NCI-H1092 (cell line): Measurements from ENCODE around the gene TBC1D9B.

Experiments used
- DNase-seq: peaks from one replicate; lab custom pipeline; 2025; lab: John Stamatoyannopoulos, UW

TBC1D9B gene

DNA sequence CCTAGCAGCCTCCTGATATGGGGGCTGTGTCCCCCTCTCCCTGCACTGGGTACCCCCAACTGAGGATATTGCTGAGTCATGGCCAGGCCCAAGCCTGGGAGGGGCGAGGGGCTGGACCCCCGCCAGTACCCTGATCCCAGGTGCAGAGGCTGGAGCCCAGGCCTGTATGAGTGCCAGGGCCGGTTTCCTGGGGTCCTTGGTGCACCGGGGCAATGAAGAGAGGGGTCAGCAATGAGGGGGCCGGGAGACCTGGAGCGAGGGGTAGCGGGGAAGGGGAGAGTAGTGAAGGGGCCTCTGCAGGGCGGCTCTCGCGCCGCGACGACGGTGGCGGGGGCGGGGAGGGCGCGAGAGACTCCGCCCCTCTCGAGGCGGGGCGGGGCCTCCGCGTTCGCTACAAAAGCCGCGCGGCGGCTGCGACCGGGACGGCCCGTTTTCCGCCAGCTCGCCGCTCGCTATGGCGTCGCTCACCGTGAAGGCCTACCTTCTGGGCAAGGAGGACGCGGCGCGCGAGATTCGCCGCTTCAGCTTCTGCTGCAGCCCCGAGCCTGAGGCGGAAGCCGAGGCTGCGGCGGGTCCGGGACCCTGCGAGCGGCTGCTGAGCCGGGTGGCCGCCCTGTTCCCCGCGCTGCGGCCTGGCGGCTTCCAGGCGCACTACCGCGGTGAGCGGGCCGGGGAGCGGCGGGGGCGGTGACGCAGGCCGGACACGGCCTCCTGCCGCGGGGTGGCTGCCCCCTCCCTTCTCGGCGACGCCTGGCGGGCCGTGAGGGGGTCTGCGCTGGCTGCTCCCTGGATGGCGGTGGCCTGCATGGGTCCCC, 87.0 kb downstream of the TBC1D9B start, which contains the start of gene SQSTM1:
TSS of gene SQSTM1 (plus strand) at position 423 of the 815 bp plus-strand sequence. CDS start at position 455, 32 bp downstream.
- peak; percentile 41 for DNase-seq

DNA sequence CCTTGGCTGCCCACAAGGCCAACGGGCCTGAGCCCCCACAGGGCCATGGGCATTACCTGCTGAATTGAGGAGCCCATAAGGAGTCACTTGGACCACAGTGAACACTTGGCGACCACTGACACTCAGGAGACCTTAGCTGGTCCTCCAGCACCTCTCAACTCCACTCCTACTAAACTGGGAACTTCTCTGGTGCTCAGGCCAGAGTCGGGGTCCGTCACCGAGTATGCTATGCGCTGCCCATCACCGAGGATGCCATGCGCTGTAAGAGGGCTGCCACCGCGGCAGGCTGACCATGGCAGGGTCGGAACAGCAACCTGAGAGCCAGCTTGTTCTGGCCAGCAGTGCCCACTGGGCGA, 87.6 kb downstream of the TBC1D9B start:
- no peak for DNase-seq

DNA sequence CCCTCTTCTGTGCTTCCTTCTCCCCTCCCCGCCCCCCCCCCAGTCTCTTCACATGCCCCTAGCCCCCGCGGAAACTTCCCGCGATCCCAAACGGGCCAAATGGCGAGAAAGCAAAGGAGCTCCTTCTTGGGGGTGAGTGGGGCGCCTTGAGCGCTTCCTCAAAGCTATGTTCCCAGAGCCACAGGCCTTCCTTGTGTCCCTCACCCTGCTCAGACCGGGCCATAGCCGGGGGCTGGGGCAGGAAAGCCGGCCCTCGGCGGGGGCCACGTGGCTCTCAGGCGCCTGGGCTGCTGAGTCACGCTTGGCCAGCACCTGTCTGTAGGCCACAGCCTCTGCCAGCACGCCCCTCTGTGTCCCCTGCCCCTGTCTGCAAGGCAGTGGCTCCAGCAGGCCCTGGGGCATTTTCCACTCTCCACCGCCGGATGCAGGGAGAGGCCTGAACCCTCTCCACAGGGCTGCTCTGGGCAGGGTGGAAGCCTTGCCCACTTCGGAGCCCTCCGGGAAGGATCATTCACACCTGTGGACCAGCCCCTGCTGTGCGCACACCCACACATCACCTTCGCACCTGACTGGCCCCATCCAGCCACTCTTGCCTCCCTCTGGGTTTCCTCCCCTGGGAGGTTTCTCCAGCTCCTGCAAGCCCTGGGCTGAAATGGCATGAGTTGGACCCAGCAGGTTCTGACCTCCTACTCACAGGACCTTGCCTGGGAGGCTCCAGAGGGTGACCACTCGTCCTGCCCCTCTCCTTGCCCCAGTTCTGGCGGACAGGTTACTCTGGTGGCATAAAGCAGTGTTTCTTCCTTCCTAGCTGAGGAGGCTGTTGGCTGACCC, 88.2 kb downstream of the TBC1D9B start:
- DNase-seq = peak; percentile 47

DNA sequence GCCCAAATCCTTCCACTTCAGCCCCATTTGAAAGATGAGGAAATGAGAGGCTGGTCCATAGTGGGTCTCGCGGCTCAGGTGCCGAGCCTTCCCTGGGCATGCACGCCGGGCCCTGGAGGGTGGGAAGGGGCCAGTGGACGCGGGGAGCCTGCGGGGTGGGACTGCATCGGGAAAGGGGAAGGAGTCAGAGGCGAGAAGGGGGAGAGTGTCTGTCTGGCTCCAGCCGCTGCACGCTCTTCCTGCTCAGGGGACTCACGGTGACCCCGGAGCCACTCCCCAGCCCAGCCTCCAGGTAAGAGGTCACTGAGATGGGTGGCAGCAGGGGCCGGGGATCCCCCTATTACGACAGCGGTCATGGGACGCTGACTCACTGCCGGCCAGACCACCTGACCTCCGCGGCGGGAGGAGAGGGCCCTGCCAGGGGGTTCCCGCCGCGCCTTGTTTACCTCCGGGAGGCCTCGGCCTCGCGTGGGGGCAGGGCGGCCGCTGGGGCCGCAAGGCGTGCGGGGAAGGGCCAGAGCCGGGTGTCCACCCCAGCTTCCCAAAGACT, 88.9 kb downstream of the TBC1D9B start:
- peak; percentile 25 for DNase-seq

DNA sequence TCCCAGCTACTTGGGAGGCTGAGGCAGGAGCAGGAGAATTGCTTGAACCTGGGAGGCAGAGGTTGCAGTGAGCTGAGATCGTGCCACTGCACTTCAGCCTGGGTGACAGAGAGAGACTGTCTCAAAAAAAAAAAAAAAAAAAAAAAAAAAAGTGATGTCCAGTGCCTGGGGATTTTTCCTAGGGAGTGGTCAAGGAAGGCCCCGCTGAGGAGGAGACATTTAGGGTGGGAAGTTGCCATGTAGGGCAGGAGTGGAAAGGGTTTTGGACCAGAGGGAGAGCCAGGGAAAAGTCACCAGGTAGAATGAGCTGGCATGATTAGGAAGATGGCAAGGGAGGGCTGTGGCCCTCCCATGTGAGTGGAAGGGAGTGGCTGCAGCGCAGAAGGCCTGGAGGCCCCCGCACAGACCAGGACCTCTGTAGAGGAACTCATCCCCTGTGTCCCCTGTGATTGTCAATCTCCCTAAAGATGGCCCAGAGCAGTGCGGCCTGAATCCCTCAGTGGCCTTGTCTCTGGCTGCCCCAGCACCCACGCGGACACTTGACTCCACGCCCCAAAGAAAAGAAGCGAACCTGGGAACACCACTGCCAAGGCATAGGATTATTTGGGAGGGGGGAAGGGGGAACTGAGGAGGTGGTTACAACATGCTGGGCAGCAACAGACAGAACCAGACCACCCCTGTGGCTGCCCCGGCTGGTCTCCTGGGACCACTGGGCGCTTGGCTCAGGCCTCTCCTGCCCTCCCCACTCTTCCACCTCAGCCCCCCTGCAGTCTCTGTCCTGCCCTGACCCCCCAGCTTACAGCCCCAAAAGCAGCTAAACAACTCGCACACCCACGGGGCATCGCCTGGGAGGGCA, 89.6 kb downstream of the TBC1D9B start:
- DNase-seq = no peak

DNA sequence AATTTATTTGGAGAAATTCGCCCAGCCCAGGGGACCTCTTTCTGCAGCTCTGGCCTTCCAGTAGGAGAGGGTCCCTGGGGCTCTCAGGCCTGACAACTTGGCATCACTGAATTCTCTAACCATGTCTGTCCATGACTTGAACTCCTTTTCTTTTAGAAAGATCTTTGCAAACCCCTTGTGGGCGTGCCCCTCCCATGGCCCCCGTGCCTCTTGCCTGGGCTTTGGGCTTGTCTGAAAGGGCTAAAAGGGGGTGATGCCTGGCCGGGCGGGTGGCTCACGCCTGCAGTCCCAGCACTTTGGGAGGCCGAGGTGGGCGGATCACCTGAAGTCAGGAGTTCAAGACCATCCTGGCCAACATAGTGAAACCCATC, 90.2 kb downstream of the TBC1D9B start:
- no peak for DNase-seq

DNA sequence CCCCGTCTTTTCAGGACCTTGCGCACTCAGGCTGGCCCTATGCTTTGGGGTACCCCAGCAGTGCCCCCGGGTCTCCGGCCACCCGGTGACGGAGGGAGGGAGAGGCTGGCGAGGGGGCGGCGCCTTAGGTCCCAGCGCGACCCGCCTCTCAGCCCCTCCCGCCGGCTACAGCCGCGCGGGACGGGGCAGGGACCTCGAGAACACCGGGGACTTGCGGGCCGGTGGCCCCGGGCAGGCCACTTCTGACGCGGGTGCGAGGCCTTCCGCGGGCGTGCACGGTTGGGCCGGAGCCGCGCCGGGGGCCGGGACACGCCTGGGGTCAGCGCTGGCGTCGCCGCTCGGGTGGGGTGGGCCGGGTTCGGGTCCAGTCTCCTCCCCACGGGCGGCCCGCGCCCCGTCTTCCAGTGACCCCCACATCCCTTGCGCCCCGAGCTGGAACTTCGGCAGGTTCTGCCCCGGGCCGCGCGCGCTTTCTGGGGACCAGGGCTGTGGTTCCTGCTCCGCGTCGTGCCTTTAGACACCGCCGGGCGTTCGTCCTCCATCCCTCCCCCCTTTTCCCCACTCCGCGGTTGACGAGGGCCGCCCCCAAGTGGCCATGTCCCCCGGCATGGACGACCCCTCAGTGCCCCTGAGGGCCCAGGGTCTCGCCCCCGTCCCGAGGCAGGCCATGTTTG, 90.8 kb downstream of the TBC1D9B start:
- DNase-seq = no peak

DNA sequence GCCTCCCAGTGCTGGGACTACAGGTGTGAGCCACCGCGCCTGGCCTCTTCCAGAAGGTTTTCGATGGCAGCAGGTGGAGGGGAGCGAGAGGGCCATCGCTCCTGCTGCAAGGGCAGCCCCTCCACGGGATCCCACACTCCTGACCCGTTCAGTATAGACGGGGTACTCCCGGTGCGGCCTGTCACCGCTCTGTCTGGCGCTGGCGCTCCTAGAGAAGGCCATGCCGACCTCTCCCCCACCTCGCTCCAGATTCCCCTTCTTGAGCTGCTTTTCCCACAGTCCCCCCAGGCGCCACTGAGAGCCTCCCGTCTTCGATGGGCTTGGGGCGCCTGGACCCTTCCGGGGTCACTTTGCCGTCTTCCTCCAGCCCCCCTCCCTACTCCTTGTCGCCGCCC, 91.3 kb downstream of the TBC1D9B start:
- no peak for DNase-seq

DNA sequence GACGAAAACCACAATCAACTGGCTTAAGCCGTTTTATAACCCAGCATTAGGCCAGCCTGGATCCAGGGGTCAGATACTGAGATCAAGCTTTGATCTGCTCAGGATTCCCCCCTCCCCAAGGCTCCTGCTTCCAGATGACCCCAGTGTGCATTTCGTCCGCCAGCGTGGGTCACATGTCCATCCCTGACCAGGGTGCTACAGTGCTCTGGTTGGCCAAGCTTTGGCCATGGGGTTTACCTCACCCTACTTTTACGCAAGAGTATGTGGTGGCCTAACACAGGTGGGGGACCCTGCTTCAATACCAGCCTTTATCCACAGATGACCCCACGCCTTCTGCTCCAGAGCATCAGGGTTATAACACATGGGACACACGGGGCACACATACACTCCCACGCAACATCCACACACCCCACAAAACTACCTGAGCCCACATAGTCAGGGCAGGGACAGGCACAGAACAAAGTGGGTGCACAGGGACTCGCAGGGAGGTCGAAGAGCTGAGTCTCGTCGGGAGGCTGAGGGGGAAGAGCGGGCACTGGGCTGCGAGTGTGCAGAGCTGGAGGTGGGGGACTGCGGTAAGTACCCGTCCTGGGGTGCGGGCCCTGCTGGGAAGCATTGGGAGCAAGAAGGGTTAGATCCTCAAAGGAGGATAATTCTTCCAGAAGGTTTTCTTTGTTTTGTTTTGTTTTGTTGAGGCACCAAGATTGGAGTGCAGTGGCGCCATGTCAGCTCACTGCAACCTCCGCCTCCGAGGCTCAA, 92.0 kb downstream of the TBC1D9B start:
- DNase-seq = no peak

DNA sequence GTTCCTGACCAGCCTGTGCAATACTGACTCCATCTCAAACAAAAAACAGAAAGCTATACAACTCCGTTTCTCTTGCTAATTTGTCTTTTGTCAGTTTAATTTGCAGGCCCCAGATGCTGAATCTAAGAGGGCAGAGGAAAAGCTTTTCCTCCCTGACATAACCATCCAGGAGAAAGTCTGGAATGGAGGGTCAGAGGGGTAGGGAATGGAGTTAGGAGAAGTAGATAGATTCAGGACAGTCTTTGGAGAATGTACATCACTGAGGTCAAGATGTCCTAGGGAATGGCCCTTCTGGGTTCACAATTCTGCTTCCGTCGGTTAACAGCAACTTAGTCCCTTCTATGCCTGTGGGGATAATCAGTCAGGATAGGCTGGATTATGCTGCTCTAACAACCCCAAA, 93.6 kb downstream of the TBC1D9B start:
- DNase-seq = no peak

DNA sequence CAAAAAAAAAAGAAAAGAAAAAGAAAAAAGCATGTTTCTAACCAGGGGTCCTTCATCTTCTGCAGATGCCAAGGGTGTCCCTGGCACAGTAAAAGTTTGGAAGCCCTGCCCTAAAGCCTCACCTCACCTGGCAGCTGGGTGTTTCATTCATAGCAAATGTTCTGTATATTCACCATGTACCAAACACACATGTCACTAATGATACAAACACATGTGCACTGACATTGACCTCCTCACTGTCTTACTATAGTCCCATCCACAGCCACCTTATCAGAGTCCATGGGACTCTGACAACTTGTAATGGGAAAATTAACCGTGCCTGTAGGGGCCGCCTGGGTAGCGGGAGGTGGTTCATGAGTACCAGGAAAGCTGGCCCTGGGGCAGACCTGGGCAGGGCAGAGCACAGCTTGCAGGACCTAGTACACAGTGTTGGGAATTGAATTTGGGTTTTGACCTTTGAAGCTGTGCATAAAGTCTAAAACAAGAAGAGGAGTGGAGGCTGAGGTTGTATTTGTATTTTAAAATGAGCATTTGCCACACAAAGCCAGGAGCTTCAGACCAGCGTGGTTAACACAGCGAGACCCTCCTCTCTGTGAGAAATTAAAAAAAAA, 94.6 kb downstream of the TBC1D9B start:
- no peak for DNase-seq

DNA sequence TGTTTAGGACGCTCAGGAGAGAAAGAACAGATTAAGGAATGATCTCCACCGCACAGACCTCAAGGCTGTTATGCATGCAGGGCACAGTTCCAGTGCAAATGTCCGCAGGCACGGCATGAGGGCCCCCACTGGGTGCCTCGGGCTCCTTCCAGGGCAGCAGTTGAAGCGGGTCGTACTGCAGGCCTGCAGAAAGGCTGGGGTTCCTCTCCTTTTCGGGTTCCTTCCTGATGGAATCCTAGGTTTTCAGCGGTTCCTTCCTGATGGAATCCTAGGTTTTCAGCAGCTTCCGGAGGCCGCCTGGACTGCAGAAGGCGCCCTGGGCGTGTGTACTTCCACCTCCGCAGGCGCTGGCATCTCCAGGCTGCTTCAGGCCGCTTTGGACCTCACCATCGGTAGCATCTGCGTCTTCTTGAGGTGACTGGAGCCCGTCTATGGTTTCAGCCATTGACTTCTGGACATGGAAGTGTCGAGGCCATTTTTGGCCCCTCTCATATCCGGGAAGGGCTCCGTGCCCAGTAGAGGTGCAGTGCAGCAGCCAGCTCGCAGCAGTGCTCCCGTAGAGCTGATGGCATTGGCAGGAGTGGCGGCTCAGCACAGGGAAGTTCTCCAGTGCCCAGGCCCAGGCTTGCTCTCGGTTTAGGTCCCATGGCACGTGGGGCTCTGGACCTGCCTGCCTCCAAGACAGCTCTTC, 95.4 kb downstream of the TBC1D9B start:
- no peak for DNase-seq
